H1 (cell line): Measurements from ENCODE around the gene SLC25A34. TPM values are rescaled to one million over a fixed set of nuclear protein-coding genes. Genes with fewer than 3 reads are reported as not detected.

Experiments
- CTCF ChIA-PET: fragments of 300-600 bp; sonication (Branson Sonifier 250); formaldehyde crosslinking; loops from one replicate; lab custom pipeline; 2021; ENCODE audit not compliant: partially characterized antibody; lab: Charles Lee
- POLR2A ChIA-PET: fragments of 300-600 bp; sonication (Branson Sonifier 250); formaldehyde crosslinking; loops from one replicate; lab custom pipeline; 2021; ENCODE audit warnings: inconsistent platforms; ENCODE audit not compliant: partially characterized antibody; lab: Charles Lee
- DNase-seq, 2 experiments: peaks; one replicate each; pipeline versions ENCODE4 v3.0.0 to v3.0.0-alpha.2; 2010 to 2022; ENCODE audit warnings: low spot score in 2 of 2, low read depth in 1 of 2, mixed read lengths in 1 of 2
- FAIRE-seq: peaks from 2 replicates; lab custom pipeline; 2011; peaks lifted over from hg19 to GRCh38; lab: Jason Lieb, UNC
- H2AFZ ChIP-seq: 2 replicates; pipeline ENCODE4 v1.8.1; 2012; ENCODE audit warnings: low read length, inconsistent platforms
- H2AK5ac ChIP-seq: 2 replicates; pipeline ENCODE4 v1.6.1; 2013; ENCODE audit warnings: low read depth, low read length
- H2BK120ac ChIP-seq: replicated peaks from 2 replicates; pipeline ENCODE3; 2013; ENCODE audit warnings: low read depth, low read length, inconsistent platforms
- H2BK12ac ChIP-seq: 2 replicates; pipeline ENCODE4 v1.6.1; 2013; ENCODE audit warnings: low read depth, low read length
- H2BK15ac ChIP-seq: 2 replicates; pipeline ENCODE4 v1.6.1; 2013; ENCODE audit warnings: low read length
- H2BK20ac ChIP-seq: 2 replicates; pipeline ENCODE4 v1.6.1; 2013; ENCODE audit warnings: low read length
- H2BK5ac ChIP-seq: 2 replicates; pipeline ENCODE4 v1.6.1; 2013; ENCODE audit warnings: low read depth, low read length
- H3K14ac ChIP-seq: 2 replicates; pipeline ENCODE4 v1.6.1; 2013; ENCODE audit warnings: inconsistent platforms; ENCODE audit not compliant: insufficient read length
- H3K18ac ChIP-seq: 2 replicates; pipeline ENCODE4 v1.6.1; 2013; ENCODE audit warnings: low read length; ENCODE audit errors: extremely low read depth
- H3K23ac ChIP-seq: 2 replicates; pipeline ENCODE4 v1.6.1; 2013; ENCODE audit warnings: inconsistent platforms; ENCODE audit not compliant: insufficient read length
- H3K23me2 ChIP-seq: 2 replicates; pipeline ENCODE4 v1.6.1; 2013; ENCODE audit warnings: low read depth, low read length
- H3K27ac ChIP-seq: 2 replicates; pipeline ENCODE4 v1.6.1; 2011; ENCODE audit warnings: low read depth, low read length, inconsistent platforms
- H3K27me3 ChIP-seq, 4 experiments: replicated peaks in 1 of 4; 1 replicate in 1 of 4; 2 replicates in 3 of 4; pipeline versions ENCODE4 v1.6.1 to v1.8.1; 2011 to 2013; ENCODE audit warnings: low read length in 3 of 4, mild to moderate bottlenecking in 3 of 4, inconsistent platforms in 2 of 4, mixed read lengths in 2 of 4, moderate library complexity in 1 of 4; ENCODE audit not compliant: control insufficient read depth in 3 of 4, insufficient read depth in 3 of 4; ENCODE audit errors: extremely low read depth in 1 of 4
- H3K36me3 ChIP-seq, 4 experiments: 2 replicates each; pipeline versions ENCODE4 v1.6.1 to v1.8.1; 2011 to 2013; ENCODE audit warnings: mild to moderate bottlenecking in 4 of 4, low read length in 3 of 4, moderate library complexity in 2 of 4, control low read depth in 1 of 4, inconsistent platforms in 1 of 4; ENCODE audit not compliant: insufficient read depth in 4 of 4, control insufficient read depth in 2 of 4
- H3K4ac ChIP-seq: replicated peaks from 2 replicates; pipeline ENCODE3; 2013; ENCODE audit warnings: low read length, low read depth, mixed read lengths, inconsistent platforms; ENCODE audit not compliant: insufficient read length
- H3K4me1 ChIP-seq, 4 experiments: replicated peaks in 1 of 4; 1 replicate in 1 of 4; 2 replicates in 3 of 4; pipeline versions ENCODE4 v1.6.1 to v1.8.1; 2011 to 2013; ENCODE audit warnings: low read length in 3 of 4, inconsistent platforms in 2 of 4, mixed read lengths in 1 of 4; ENCODE audit not compliant: insufficient read depth in 4 of 4, control insufficient read depth in 3 of 4
- H3K4me2 ChIP-seq, 2 experiments: 2 replicates each; pipeline versions ENCODE4 v1.6.1 to v1.8.1; 2011 to 2013; ENCODE audit warnings: low read depth in 2 of 2, low read length in 2 of 2, control low read depth in 1 of 2, inconsistent platforms in 1 of 2, mild to moderate bottlenecking in 1 of 2; ENCODE audit not compliant: insufficient read depth in 1 of 2
- H3K4me3 ChIP-seq, 4 experiments: fragments of 200-600, 300-600 bp in 1 of 4; sonication (generic), shearing (Covaris generic), sonication (Bioruptor Twin) in 1 of 4; 2 replicates each; pipeline versions ENCODE4 v1.5.1 to v1.8.1; 2011 to 2016; ENCODE audit warnings: low read length in 4 of 4, low read depth in 3 of 4, control low read depth in 2 of 4, inconsistent platforms in 2 of 4, mild to moderate bottlenecking in 2 of 4, mixed read lengths in 1 of 4, moderate library complexity in 1 of 4; ENCODE audit not compliant: insufficient read depth in 2 of 4; ENCODE audit errors: extremely low read depth in 1 of 4
- H3K56ac ChIP-seq: replicated peaks from 2 replicates; pipeline ENCODE3; 2013; ENCODE audit warnings: low read depth, mild to moderate bottlenecking, mixed read lengths, low read length, inconsistent platforms; ENCODE audit not compliant: insufficient read length
- H3K79me1 ChIP-seq: 2 replicates; pipeline ENCODE4 v1.6.1; 2013; ENCODE audit warnings: low read depth, low read length, control low read depth
- H3K79me2 ChIP-seq, 2 experiments: 2 replicates each; pipeline versions ENCODE4 v1.6.1 to v1.8.1; 2012 to 2013; ENCODE audit warnings: low read length in 2 of 2, mild to moderate bottlenecking in 2 of 2, inconsistent platforms in 1 of 2; ENCODE audit not compliant: insufficient read depth in 2 of 2, control insufficient read depth in 1 of 2
- H3K9ac ChIP-seq, 4 experiments: replicated peaks in 1 of 4; 1 replicate in 1 of 4; 2 replicates in 3 of 4; pipeline versions ENCODE4 v1.6.1 to v1.8.1; 2011 to 2013; ENCODE audit warnings: low read depth in 3 of 4, low read length in 3 of 4, control low read depth in 2 of 4, mild to moderate bottlenecking in 2 of 4, moderate library complexity in 2 of 4, inconsistent platforms in 1 of 4; ENCODE audit errors: extremely low read depth in 1 of 4
- H3K9me3 ChIP-seq, 2 experiments: 2 replicates each; pipeline versions ENCODE4 v1.6.1 to v1.8.1; 2012 to 2013; ENCODE audit warnings: mild to moderate bottlenecking in 2 of 2, moderate library complexity in 2 of 2, control low read depth in 1 of 2, inconsistent platforms in 1 of 2, low read depth in 1 of 2, low read length in 1 of 2, mixed read lengths in 1 of 2; ENCODE audit not compliant: insufficient read depth in 2 of 2
- H4K20me1 ChIP-seq, 2 experiments: replicated peaks in 1 of 2; 2 replicates each; pipeline versions ENCODE3 to v1.8.1; 2011 to 2013; ENCODE audit warnings: inconsistent platforms in 2 of 2, low read length in 2 of 2, mild to moderate bottlenecking in 1 of 2; ENCODE audit not compliant: insufficient read depth in 2 of 2, control insufficient read depth in 1 of 2
- H4K5ac ChIP-seq: 2 replicates; pipeline ENCODE4 v1.6.1; 2013; ENCODE audit warnings: low read length, low read depth, mixed read lengths, inconsistent platforms; ENCODE audit not compliant: insufficient read length
- H4K8ac ChIP-seq: 2 replicates; pipeline ENCODE4 v1.8.0; 2013; ENCODE audit warnings: mild to moderate bottlenecking, moderate library complexity, low read length, inconsistent platforms; ENCODE audit not compliant: insufficient read depth; ENCODE audit errors: extremely low read depth
- H4K91ac ChIP-seq: replicated peaks from 2 replicates; pipeline ENCODE3; 2013; ENCODE audit warnings: low read length, mixed read lengths, inconsistent platforms; ENCODE audit not compliant: insufficient read length
- EGR1 ChIP-seq: IDR thresholded peaks from 2 replicates; pipeline ENCODE4 v1.6.1; 2011; ENCODE audit warnings: low read depth, low read length, borderline replicate concordance
- MAX ChIP-seq: IDR thresholded peaks from 2 replicates; pipeline ENCODE4 v1.6.1; 2012; ENCODE audit warnings: inconsistent platforms
- PHF8 ChIP-seq: fragments of 200-600 bp; sonication (generic); conservative IDR thresholded peaks from 2 replicates; pipeline ENCODE4 v1.7.1; 2012; ENCODE audit warnings: low read depth, mild to moderate bottlenecking, inconsistent platforms, low read length, moderate library complexity
- WGBS, 2 experiments: shearing (Covaris generic) in 1 of 2; methylation state at CpG; one replicate each; pipeline versions ENCODE4 v1.1.6 to v1.1.7; 2013 to 2015; ENCODE audit warnings: low lambda C conversion rate in 2 of 2, mixed read lengths in 2 of 2, inconsistent platforms in 1 of 2, low coverage in 1 of 2, missing lambda C conversion rate in 1 of 2; ENCODE audit not compliant: insufficient replicate concordance in 2 of 2, insufficient coverage in 1 of 2, insufficient read length in 1 of 2; ENCODE audit errors: extremely low coverage in 1 of 2, missing lambda C conversion rate in 1 of 2; 5-methylcytosine and 5-hydroxymethylcytosine counted together
- polyA plus RNA-seq, 7 experiments: library from polyadenylated mRNA; depleted of rRNA in 3 of 7; stranded (reverse) in 5 of 7; unstranded in 2 of 7; fragments of >200 nt in 5 of 7; fragments of 200-250 nt in 2 of 7; gene quantifications; 1 replicate in 5 of 7; 2 replicates in 1 of 7; 4 replicates in 1 of 7; pipeline versions ENCODE4 v1.2.1 to v1.2.3, GENCODE V29; 2011 to 2013; ENCODE audit warnings: missing spikeins in 2 of 7, mixed read lengths in 2 of 7
- total RNA-seq: library from RNA; stranded (reverse); fragmentation: NEBNext Ultra II Directional; extraction: Animal tissue kit (Norgen Biotek cat#: 25700); gene quantifications from 2 replicates; pipeline ENCODE4 v1.2.1, GENCODE V29; 2021
- TF ChIP-seq, protein P1 (sequence below), 3 experiments: IDR thresholded peaks; 1 replicate in 2 of 3; 2 replicates in 1 of 3; pipeline versions ENCODE4 v1.5.1 to v1.6.1; 2011; ENCODE audit warnings: low read length in 3 of 3, mild to moderate bottlenecking in 3 of 3, inconsistent platforms in 2 of 3, low read depth in 1 of 3, moderate library complexity in 1 of 3; ENCODE audit not compliant: insufficient read depth in 1 of 3; ENCODE audit errors: control extremely low read depth in 1 of 3

SLC25A34 gene
- total and polyA plus RNA-seq, 2 of the 8 experiments (the other 6 are each of a cell fraction or from before 2014, with no cell fraction given) = 0.48 to 0.62 TPM

DNA sequence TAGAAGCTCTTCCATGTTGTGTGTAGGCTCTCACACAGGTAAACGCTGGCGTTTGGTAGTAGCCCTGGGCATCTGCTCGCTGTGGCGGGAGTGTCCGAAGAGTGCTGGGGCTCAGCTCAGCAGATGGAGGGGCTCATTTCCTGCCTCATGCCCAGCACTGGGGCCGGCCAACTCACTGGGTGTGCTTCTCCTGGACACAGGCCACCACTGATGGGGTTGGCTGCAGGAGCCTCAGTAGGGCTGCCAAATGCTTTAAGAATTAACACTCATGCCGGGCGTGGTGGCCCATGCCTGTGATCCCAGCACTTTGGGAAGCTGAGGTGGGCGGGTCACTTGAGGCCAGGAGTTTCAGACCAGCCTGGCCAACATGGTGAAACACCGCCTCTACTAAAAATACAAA, 50.5 kb downstream of the SLC25A34 start:
- no peak overlapping the region for H2BK12ac ChIP-seq
- no peak for FAIRE-seq
- no peak overlapping the region for H3K27ac ChIP-seq
- H3K14ac ChIP-seq = no peak overlapping the region
- H3K23me2 ChIP-seq = no peaks in the 10 kb centered on the region
- H4K5ac ChIP-seq = no peak overlapping the region
- no peak overlapping the region for H4K91ac ChIP-seq
- no peak overlapping the region for H3K4me3 ChIP-seq
- H4K8ac ChIP-seq = no peak overlapping the region
- H3K4ac ChIP-seq = no peak overlapping the region
- POLR2A ChIA-PET = interaction anchor here (0.6 to 3.5 kb wide), 14 partner anchors 13 to 566 kb away, joined by 3 to 10 read pairs (median 4); partner anchors contain the start of genes FBXO42 and TMEM82
- H2AK5ac ChIP-seq = no peak overlapping the region
- no peaks in the 10 kb centered on the region for H3K79me2 ChIP-seq
- no peak overlapping the region for H3K4me2 ChIP-seq
- H3K36me3 ChIP-seq = peaks cover 6 to 15% (median 8%) of the 10 kb centered on the region in 4 experiments; a peak in 7 of 8 replicates
- no peak overlapping the region for H2BK20ac ChIP-seq
- H2AFZ ChIP-seq = no peak overlapping the region
- no peak overlapping the region for H2BK120ac ChIP-seq
- no peak overlapping the region for H2BK15ac ChIP-seq
- H3K4me1 ChIP-seq = no peaks in the 10 kb centered on the region
- peaks cover 2 to 3% of the 10 kb centered on the region in 2 experiments for H4K20me1 ChIP-seq
- H3K9me3 ChIP-seq = no peaks in the 10 kb centered on the region
- no peak for DNase-seq
- H3K23ac ChIP-seq = no peak overlapping the region
- CTCF ChIA-PET = interaction anchor here (0.6 to 1.3 kb wide), 6 partner anchors 14 to 574 kb away, joined by 3 to 5 read pairs (median 3); no protein-coding TSS in a partner anchor
- no peak overlapping the region for H3K18ac ChIP-seq
- no peaks in the 10 kb centered on the region; a peak in 1 of 7 replicates for H3K27me3 ChIP-seq
- no peak overlapping the region for H3K9ac ChIP-seq
- H3K56ac ChIP-seq = no peak overlapping the region
- no peaks in the 10 kb centered on the region for H3K79me1 ChIP-seq
- no peak overlapping the region for H2BK5ac ChIP-seq
- 85% methylated on average over 10 of the region's 10 CpGs; no CpG with 5 or more reads in 1 of the 2 experiments for WGBS, 2 experiments
- TF ChIP-seq PHF8 (no peak), MAX (no peak), EGR1 (no peak)
- TF ChIP-seq, protein P1, sequence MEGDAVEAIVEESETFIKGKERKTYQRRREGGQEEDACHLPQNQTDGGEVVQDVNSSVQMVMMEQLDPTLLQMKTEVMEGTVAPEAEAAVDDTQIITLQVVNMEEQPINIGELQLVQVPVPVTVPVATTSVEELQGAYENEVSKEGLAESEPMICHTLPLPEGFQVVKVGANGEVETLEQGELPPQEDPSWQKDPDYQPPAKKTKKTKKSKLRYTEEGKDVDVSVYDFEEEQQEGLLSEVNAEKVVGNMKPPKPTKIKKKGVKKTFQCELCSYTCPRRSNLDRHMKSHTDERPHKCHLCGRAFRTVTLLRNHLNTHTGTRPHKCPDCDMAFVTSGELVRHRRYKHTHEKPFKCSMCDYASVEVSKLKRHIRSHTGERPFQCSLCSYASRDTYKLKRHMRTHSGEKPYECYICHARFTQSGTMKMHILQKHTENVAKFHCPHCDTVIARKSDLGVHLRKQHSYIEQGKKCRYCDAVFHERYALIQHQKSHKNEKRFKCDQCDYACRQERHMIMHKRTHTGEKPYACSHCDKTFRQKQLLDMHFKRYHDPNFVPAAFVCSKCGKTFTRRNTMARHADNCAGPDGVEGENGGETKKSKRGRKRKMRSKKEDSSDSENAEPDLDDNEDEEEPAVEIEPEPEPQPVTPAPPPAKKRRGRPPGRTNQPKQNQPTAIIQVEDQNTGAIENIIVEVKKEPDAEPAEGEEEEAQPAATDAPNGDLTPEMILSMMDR (IDR thresholded peaks at IDR 0.05; ENCODE audit: control extremely low read depth in 1 of 3, insufficient read depth in 1 of 3, low read depth in 1 of 3, low read length in 3 of 3) = no peak
